ENCODE measurements around the gene SSBP4. TPM values are rescaled to one million over a fixed set of nuclear protein-coding genes. Genes with fewer than 3 reads are reported as not detected.

The SSBP4 gene
- total and polyA plus RNA-seq, 2 donors (not counting 3 experiments of a cell fraction or from before 2014, with no cell fraction given) = 89.6 to 151 TPM

DNA sequence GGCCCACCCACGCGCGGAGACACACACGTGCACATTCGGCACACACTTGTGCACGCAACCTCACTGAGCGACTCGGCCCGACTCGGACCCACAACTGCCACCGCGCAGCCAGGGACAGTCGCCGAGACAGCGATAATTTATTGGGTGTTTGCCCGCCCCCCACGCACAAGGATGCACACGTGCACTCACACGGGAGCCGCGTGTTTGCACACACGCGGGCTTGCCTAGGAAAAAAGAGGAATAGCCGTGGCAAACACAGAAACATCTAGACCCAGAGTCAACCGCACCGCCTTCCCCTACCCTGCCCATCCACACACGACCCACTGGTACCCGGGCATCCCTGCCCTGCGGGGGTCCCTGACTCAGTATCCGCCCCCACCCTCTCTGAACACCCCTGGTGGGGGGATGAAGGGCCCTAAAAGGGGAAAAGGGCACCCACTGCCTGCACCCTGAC, 1.1 kb upstream of the SSBP4 start:
- Histone ChIP-seq H3K4me1 (ENCODE audit: control insufficient read depth, extremely low read depth, insufficient read depth, low read length) (peaks cover 46% of the 10 kb centered on the region), H3K27me3 (ENCODE audit: control insufficient read depth in 2 of 2, insufficient read depth in 2 of 2, low read length in 2 of 2) (no peaks in the 10 kb centered on the region), H3K27ac (ENCODE audit: insufficient read depth, low read depth, low read length) (peak overlapping the region; percentile 7), H3K4me2 (ENCODE audit: insufficient read depth, low read length) (no peak overlapping the region), H3K9me1 (replicated peaks; ENCODE audit: control insufficient read depth, extremely low read depth, insufficient read depth, low read length) (no peaks in the 10 kb centered on the region), H3K4me3 (replicated peaks in 1 of 3; ENCODE audit: insufficient read depth in 1 of 3, low read depth in 1 of 3, low read length in 3 of 3) (no peak overlapping the region), H3K9ac (replicated peaks; ENCODE audit: extremely low read depth, insufficient read depth, low read length) (no peak overlapping the region), H2AFZ (ENCODE audit: low read depth, low read length) (no peak overlapping the region), H3K36me3 (ENCODE audit: control insufficient read depth in 2 of 2, extremely low read depth in 1 of 2, insufficient read depth in 2 of 2, low read length in 2 of 2) (no peaks in the 10 kb centered on the region), H4K20me1 (replicated peaks; ENCODE audit: control insufficient read depth, extremely low read depth, insufficient read depth, low read length) (no peaks in the 10 kb centered on the region), H3K79me2 (ENCODE audit: control insufficient read depth, insufficient read depth, low read length) (peaks cover 37% of the 10 kb centered on the region), H3K9me3 (replicated peaks; ENCODE audit: control insufficient read depth, insufficient read depth, low read length) (no peaks in the 10 kb centered on the region)
- ChIA-PET CTCF (interaction anchor here (0.9 to 11.1 kb wide), 8 partner anchors 11 to 138 kb away, joined by 3 to 119 read pairs (median 8); partner anchors contain the start of genes GDF15 and JUND), POLR2A (interaction anchor here (0.5 to 5.8 kb wide), 4 partner anchors 32 to 329 kb away, joined by 5 to 58 read pairs (median 8); partner anchors contain the start of genes GDF15 and JUND)
- no peak for DNase-seq (ENCODE audit: low read depth, low spot score)
- no peak for FAIRE-seq
- intact Hi-C loops (cut with micrococcal nuclease) (no loop called here), dilution Hi-C loops (cut with MboI; ENCODE audit: extremely low pct_ligation_motif_present, low sequenced_read_pairs) (no loop called here)
- TF ChIP-seq POLR2AphosphoS5 (IDR thresholded peaks at IDR 0.05; ENCODE audit: insufficient read depth, low read depth, low read length) (no peak), JUN (IDR thresholded peaks at IDR 0.05; ENCODE audit: borderline replicate concordance, insufficient read depth, insufficient read length, low read depth) (no peak), EZH2 (IDR thresholded peaks at IDR 0.05; ENCODE audit: borderline replicate concordance, low read depth, low read length, severe bottlenecking) (no peak), MYC (IDR thresholded peaks at IDR 0.05; ENCODE audit: low read depth, low read length) (no peak), CTCF (IDR thresholded peaks at IDR 0.05; ENCODE audit: extremely low read depth in 1 of 2, insufficient read depth in 1 of 2, low read depth in 1 of 2, low read length in 2 of 2) (no peak)
- TF ChIP-seq, protein P1, sequence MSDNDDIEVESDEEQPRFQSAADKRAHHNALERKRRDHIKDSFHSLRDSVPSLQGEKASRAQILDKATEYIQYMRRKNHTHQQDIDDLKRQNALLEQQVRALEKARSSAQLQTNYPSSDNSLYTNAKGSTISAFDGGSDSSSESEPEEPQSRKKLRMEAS (IDR thresholded peaks at IDR 0.05; ENCODE audit: insufficient read depth, insufficient read length) = peak; percentile 18
- no TSS peak for BruUV-seq (replicated peaks)
